Measurements from ENCODE around the gene PDE4D.

DNA sequence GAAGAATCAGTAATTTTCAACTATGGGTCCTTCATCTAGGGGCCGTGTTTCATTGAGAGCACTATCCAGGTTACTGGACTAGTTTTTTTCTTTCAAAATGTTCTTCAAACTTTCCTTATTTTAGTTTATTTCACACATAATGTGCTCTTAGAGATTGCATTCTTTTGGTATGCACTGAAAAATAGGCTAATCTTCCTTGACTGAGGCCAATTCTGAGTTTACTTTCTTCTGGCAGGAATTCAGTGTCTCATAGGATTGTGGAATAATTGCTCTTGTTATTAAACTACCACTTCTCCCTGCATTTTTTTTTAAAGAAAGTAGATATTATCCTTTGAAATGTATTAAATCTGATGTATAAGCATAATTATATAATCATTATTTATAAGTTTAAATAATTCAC is 686.1 kb downstream of the PDE4D start:
- TF ChIP-seq, protein P1, sequence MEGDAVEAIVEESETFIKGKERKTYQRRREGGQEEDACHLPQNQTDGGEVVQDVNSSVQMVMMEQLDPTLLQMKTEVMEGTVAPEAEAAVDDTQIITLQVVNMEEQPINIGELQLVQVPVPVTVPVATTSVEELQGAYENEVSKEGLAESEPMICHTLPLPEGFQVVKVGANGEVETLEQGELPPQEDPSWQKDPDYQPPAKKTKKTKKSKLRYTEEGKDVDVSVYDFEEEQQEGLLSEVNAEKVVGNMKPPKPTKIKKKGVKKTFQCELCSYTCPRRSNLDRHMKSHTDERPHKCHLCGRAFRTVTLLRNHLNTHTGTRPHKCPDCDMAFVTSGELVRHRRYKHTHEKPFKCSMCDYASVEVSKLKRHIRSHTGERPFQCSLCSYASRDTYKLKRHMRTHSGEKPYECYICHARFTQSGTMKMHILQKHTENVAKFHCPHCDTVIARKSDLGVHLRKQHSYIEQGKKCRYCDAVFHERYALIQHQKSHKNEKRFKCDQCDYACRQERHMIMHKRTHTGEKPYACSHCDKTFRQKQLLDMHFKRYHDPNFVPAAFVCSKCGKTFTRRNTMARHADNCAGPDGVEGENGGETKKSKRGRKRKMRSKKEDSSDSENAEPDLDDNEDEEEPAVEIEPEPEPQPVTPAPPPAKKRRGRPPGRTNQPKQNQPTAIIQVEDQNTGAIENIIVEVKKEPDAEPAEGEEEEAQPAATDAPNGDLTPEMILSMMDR (IDR thresholded peaks at IDR 0.05): no peak
- TF ChIP-seq POLR2A (IDR thresholded peaks at IDR 0.05): no peak
